Activated naive CD4-positive, alpha-beta T cell treated with anti-CD3 and anti-CD28 coated beads, Interleukin-2, amount 50 U/mL, for 24 hours (primary cell): ENCODE results near the gene HS2ST1.

Experiments used
- H3K27ac Mint-ChIP-seq: one replicate; pipeline ENCODE4 v1.8.0; 2021; ENCODE audit warnings: mild to moderate bottlenecking, mixed read lengths
- H3K27me3 Mint-ChIP-seq: one replicate; pipeline ENCODE4 v1.8.0; 2021; ENCODE audit warnings: mixed read lengths
- H3K36me3 Mint-ChIP-seq: one replicate; pipeline ENCODE4 v1.8.0; 2021; ENCODE audit warnings: mixed read lengths
- H3K4me1 Mint-ChIP-seq: one replicate; pipeline ENCODE4 v1.8.0; 2021; ENCODE audit warnings: mixed read lengths
- H3K4me3 Mint-ChIP-seq: one replicate; pipeline ENCODE4 v1.8.0; 2021; ENCODE audit warnings: mild to moderate bottlenecking, mixed read lengths
- H3K9me3 Mint-ChIP-seq: one replicate; pipeline ENCODE4 v1.8.0; 2021; ENCODE audit warnings: mixed read lengths

The HS2ST1 gene

DNA sequence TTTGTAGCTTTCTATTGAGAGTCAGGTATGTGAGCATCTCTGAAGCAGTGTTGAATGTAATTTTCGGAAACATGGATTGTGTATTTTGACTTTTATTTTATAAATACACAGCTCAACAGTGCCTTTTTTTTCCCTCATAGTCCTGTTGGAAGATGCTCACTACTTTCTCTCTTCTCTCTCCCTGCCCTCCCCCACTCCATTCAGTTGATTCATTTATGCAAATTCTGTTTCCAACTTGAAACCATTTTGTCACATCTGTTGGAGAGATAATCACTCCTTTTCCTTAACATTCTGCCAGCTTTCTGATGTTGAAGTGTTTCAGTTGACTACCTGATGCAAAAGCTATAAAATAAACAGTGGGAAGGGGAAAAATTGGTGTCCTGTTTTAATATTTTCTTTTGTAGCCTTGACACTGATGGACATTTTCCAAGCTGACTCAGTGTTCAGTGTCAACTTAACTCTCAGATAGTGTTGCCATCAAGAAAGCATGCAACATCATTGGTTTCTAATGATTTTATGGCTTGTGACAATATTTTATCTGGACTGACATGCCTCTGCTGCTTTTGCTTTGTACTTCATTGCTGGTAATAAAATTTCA, 194.5 kb downstream of the HS2ST1 start:
- no peak overlapping the region for H3K4me3 Mint-ChIP-seq
- no peak overlapping the region for H3K27ac Mint-ChIP-seq
- H3K27me3 Mint-ChIP-seq, result no peaks in the 10 kb centered on the region
- H3K9me3 Mint-ChIP-seq, result no peaks in the 10 kb centered on the region
- H3K4me1 Mint-ChIP-seq, result no peaks in the 10 kb centered on the region
- peaks cover 2% of the 10 kb centered on the region for H3K36me3 Mint-ChIP-seq

DNA sequence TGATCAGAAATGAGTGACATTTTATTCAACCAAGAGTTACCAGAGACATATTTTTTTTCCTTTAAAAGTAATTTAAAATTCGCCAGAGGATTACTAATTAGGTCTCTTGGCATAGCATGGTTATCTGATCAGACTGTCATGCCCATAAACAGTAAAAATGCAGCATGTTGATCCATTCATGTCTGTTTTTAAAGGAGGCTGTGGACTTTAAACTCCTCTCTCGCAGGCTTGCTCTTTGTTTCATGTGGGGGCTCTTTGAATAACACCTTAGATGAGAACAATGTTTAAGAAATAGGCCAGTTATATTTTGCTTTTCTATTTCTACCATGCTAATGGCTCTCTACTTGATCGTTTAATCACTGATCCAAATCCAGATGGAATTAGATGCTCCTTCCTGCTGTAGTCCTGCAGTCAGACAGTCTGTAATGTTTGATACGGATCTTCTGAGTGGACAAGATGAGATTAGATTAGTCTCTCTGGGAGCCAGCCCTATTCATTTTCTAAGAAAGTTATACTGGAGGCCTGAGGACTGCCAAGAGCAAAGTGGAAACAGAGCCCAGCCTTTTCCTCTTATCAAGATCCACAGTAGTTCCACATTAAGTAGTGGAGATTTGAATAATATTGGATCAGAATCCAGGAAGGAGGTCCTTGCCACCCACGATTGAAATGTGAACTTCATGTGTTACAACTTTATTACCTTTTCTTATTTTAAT, 197.4 kb downstream of the HS2ST1 start:
- Mint-ChIP-seq H3K27ac (no peak overlapping the region), H3K4me3 (no peak overlapping the region), H3K36me3 (no peaks in the 10 kb centered on the region), H3K27me3 (no peaks in the 10 kb centered on the region), H3K4me1 (no peaks in the 10 kb centered on the region), H3K9me3 (no peaks in the 10 kb centered on the region)

DNA sequence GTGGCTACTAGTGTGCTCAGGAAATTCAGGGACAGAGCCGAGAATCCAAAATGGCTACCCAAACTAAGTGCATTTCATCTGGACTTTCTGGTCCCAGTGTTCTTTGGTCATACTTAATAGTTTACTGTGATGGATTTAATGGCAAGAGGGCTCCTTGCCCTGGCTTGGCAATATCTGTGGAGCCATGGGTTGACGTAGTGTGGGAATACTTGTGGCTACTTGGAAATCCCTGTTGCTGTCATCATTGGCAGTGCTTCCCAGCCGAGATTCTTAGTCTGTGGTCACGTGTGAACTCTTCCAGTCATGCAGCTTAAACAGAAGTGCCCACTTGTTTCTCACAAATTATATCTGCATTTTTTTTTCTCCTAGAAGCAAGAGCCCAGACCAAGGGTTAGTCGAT, 198.9 kb downstream of the HS2ST1 start:
- H3K36me3 Mint-ChIP-seq, result no peaks in the 10 kb centered on the region
- H3K27ac Mint-ChIP-seq, result no peak overlapping the region
- no peaks in the 10 kb centered on the region for H3K4me1 Mint-ChIP-seq
- no peaks in the 10 kb centered on the region for H3K27me3 Mint-ChIP-seq
- no peaks in the 10 kb centered on the region for H3K9me3 Mint-ChIP-seq
- H3K4me3 Mint-ChIP-seq, result no peak overlapping the region

DNA sequence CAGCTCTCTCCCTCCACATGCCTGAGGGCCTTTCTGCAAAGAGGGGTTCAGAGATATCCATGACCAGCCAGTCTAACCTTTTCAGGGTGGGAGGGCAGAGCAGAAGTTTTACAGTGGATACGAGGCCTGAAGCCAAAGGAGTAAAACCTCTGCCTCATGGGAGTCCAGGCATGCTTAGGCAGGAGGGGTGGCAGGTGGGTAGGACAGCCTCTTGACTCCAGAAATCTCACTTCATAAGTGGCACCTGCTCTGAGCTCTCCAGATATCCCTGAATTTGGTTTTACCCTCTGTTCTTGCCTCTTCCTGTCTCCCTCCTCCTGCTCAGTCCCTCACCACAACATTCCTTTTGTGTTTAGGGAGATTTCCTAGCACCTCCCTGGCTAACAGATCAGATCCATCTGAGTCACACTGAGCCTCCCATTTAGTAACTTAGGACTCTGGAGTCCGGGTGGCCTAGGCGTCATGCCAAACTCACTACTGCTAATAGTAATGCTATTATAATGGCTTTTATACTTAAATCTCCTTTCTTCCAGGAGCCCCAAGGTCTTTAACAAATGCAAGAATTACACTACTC, 201.0 kb downstream of the HS2ST1 start:
- Mint-ChIP-seq H3K27ac (no peak overlapping the region), H3K4me3 (no peak overlapping the region), H3K9me3 (no peaks in the 10 kb centered on the region), H3K36me3 (no peaks in the 10 kb centered on the region), H3K27me3 (no peaks in the 10 kb centered on the region), H3K4me1 (no peaks in the 10 kb centered on the region)

DNA sequence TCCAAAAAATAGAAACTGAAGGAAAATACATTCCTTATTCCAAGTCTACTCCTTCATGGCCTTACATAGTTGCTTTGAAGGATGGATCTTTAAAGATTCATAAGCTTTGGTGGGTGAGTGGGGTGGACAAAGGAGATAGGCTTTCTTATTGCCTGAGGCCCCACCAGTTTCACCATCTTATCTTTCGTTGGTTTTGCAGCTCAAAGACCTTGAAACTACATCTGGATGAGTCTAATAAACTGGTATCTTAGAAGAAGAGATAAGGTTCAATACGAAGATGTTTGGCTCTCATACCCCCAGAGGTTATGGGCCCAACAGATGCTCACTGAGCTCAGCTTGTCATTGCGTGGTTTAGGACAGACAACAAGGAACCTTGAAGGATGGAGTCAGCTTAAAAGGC, 201.5 kb downstream of the HS2ST1 start:
- H3K4me1 Mint-ChIP-seq, result no peaks in the 10 kb centered on the region
- no peaks in the 10 kb centered on the region for H3K9me3 Mint-ChIP-seq
- H3K4me3 Mint-ChIP-seq, result no peak overlapping the region
- no peaks in the 10 kb centered on the region for H3K27me3 Mint-ChIP-seq
- H3K36me3 Mint-ChIP-seq, result no peaks in the 10 kb centered on the region
- no peak overlapping the region for H3K27ac Mint-ChIP-seq

DNA sequence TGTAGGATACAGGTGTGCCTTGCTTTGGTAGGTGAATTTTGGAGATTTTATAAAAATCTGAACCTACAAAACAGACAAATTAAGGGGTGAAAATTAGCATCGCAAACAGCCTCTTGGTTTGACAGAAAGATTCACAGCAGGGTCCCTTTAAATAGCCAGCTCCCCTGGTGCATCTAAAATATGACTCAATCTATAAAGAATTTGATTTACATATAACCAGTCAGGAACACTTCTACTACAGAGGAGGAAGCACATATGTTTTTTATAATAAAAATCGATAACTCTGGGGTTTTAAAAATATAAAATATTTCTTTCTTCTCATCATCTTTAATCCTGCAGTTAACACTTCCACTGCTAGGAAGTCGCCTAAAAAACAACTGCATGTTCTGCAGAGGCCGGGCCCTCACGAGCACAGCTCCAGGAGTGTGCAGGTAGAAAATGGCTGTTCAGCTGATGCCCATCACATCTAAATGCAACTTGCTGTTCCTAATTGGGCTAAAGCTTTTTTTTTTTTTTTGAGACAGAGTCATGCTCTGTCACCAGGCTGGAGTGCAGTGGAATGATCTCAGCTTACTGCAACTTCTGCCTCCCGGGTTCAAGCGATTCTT, 203.4 kb downstream of the HS2ST1 start:
- Mint-ChIP-seq H3K4me3 (no peak overlapping the region), H3K27me3 (no peaks in the 10 kb centered on the region), H3K4me1 (no peaks in the 10 kb centered on the region), H3K9me3 (no peaks in the 10 kb centered on the region), H3K27ac (no peak overlapping the region), H3K36me3 (no peaks in the 10 kb centered on the region)

DNA sequence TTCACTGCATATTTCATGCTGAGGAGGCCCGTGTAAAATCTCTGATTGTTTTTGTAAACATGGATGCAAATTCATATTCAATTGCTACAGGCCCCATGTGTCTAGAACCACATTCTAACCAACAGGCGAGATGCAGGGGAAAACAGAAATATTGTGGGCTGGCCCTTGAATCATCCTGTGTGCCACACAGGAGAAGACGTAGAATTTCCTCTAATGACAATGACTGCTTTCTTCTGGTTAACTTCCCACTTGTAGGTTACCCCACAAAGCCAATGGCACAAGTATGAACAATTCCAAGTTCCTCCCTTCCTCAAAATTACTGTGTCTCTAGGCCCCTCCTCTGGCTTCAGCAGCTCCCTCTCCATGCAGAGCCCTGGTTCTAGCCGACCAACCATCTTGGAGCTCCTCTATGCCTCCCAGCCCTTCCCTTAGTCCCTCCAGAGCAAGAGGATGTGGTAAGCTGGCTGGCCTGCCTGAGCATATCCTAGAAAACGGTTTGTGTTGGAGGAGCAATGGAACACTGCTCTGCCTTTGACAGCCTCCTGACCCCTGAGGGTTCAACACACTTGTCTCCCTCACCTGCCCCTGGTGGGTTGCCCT, 205.2 kb downstream of the HS2ST1 start:
- Mint-ChIP-seq H3K36me3 (no peaks in the 10 kb centered on the region), H3K4me1 (no peaks in the 10 kb centered on the region), H3K27me3 (no peaks in the 10 kb centered on the region), H3K27ac (no peak overlapping the region), H3K4me3 (no peak overlapping the region), H3K9me3 (no peaks in the 10 kb centered on the region)

DNA sequence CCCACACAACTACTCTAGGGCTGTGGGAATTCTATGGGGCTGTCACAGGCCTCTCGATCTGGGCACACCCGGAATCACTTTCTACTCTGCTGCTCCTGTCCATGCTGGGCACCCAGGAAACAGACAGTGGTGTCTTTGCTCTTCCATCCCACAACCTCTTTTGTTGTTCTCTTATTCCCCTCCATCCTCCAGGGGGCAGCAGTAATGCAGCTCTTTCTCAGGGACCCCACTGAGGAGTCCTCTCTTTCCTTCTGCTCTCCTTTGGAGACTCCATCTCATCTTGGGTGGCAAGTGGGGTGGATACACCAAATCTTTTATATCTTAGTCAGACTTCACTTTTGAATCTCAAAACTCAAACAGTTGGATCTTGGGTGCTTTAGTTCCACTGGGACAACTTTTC, 206.3 kb downstream of the HS2ST1 start:
- Mint-ChIP-seq H3K4me1 (no peaks in the 10 kb centered on the region), H3K4me3 (no peak overlapping the region), H3K27ac (no peak overlapping the region), H3K27me3 (no peaks in the 10 kb centered on the region), H3K9me3 (no peaks in the 10 kb centered on the region), H3K36me3 (no peaks in the 10 kb centered on the region)

DNA sequence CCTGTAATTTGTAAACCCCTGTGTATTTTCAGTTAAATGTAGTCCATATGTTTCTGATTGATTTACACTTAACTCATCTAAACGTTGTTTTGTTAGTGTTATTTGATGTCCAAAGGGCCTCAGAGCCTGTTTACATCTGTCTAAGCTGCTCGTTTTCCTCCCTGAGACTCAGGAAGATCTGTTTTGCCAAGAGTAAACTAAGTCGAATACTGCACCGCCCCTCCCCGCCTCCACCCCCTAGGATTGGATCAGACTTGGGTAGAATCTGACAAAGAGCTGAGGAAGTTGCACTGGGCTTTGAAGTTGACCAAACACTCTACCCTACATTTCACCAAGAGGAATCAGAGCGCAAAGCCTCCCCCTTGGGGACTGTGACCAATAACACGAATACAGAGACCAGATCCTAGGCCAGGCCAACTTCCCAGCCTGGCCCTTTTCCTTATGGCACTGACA, 207.3 kb downstream of the HS2ST1 start:
- peaks cover 3% of the 10 kb centered on the region for H3K27me3 Mint-ChIP-seq
- no peaks in the 10 kb centered on the region for H3K36me3 Mint-ChIP-seq
- no peaks in the 10 kb centered on the region for H3K4me1 Mint-ChIP-seq
- H3K27ac Mint-ChIP-seq, result no peak overlapping the region
- no peaks in the 10 kb centered on the region for H3K9me3 Mint-ChIP-seq
- no peak overlapping the region for H3K4me3 Mint-ChIP-seq

DNA sequence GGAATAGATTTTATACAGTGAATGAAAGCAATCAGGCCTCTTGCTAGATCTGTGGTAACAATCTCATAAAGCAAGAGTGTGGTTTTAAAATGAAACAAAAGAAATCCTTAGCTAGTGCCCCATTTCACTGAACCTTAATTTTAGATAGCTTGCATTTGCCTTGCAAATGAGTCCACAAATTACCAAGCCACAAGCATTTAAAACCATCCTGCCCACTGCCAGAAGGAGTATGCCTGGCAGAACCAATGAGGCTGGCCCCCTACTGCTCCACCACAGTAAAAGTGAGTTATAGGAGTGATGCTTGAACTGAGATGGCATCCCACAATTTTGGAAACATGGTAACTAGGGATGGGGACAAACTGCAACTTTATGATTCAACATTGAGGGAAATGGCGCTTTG, 207.8 kb downstream of the HS2ST1 start:
- H3K4me1 Mint-ChIP-seq, result no peaks in the 10 kb centered on the region
- peaks cover 4% of the 10 kb centered on the region for H3K27me3 Mint-ChIP-seq
- no peak overlapping the region for H3K4me3 Mint-ChIP-seq
- no peak overlapping the region for H3K27ac Mint-ChIP-seq
- H3K9me3 Mint-ChIP-seq, result no peaks in the 10 kb centered on the region
- H3K36me3 Mint-ChIP-seq, result no peaks in the 10 kb centered on the region

DNA sequence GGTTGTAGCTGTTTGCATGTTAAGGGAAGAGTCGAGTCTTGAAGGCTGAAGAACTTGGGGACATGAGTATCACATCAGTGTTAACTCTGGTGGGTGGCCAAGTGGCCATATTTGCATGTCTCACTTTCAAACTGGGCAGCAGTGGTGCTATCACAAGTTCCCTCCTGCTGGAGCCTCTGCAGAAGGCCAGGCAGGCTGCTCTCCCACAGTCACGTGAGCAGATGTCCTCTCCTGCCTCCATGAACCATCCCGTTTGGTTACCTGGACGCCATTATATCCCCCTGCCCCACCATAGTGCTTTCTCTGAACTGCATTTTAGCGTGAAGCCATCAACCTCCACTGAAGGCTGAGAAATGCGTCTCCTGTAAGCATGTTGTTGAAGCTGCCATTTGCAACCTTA, 209.2 kb downstream of the HS2ST1 start:
- Mint-ChIP-seq H3K36me3 (no peaks in the 10 kb centered on the region), H3K27me3 (peaks cover 4% of the 10 kb centered on the region), H3K27ac (no peak overlapping the region), H3K4me1 (no peaks in the 10 kb centered on the region), H3K9me3 (no peaks in the 10 kb centered on the region), H3K4me3 (no peak overlapping the region)

DNA sequence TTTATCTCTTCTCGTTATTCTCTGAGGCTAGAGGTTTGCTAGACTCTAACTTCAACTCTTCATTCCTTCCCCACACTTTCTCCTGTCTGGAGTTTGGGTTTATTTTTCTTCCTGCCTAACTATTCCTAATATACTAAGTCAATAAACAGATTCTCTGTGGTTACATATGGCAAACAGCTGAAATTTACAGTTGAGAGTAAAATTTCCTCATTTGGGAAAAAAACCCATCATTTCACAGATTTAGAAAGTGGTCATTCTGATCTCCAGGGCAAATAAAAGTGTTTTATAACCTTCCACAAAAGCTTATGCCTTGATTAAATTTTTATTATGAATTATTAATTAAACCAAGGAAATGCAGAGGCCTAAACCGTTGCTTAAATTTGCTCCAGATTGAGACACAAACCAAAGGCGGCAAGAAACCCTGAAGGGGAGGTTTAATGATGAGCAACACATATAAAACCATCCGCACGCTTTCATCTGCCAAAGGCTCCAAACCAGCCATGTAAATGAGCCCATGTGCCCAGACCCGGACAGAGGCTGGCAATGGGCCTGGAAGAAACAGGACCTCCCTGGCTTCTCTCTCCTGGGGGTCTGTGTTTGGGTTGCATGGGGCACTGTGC, 212.6 kb downstream of the HS2ST1 start:
- Mint-ChIP-seq H3K9me3 (no peaks in the 10 kb centered on the region), H3K4me3 (no peak overlapping the region), H3K27me3 (peaks cover 11% of the 10 kb centered on the region), H3K36me3 (no peaks in the 10 kb centered on the region), H3K4me1 (peaks cover 6% of the 10 kb centered on the region), H3K27ac (no peak overlapping the region)

DNA sequence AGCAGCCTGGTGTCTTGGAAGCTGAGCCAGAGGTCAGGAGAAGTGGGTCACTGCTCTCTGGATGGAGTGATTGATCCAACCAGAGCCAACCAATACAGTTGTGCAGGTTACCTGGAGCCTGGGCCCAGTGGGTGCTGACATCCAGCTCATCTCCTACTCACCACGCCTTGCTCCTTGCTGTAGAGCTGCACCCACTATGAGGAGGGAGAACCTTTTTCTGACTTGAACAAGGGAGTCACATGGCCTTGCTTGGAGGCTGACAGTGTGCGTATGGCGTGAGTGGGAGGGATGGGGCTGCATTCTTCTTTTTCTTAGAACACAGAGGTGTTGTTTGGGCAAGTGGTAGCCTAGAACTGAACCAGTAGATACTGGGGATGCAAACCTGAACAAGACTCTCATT, 213.1 kb downstream of the HS2ST1 start:
- Mint-ChIP-seq H3K27ac (no peak overlapping the region), H3K9me3 (no peaks in the 10 kb centered on the region), H3K4me3 (no peak overlapping the region), H3K4me1 (peaks cover 6% of the 10 kb centered on the region), H3K36me3 (no peaks in the 10 kb centered on the region), H3K27me3 (peaks cover 12% of the 10 kb centered on the region)

DNA sequence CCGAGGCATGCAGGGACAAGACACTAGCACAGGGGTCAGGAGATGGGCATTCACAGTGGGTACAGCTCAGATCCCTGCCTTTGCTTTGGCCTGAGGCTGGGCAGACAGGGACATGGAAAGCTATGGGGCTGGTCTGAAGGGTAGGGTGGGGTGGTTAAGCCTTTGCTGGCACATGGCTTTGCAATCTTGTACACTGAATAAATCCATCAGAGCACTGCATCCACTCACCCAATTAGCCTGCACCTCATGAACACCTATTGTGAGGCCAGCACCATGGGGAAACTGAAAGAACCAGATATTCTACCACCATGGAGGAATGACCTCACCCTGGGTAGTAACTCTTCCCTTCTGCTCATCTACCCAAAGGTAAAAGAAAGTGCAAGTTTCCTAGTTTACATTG, 214.6 kb downstream of the HS2ST1 start:
- no peaks in the 10 kb centered on the region for H3K36me3 Mint-ChIP-seq

DNA sequence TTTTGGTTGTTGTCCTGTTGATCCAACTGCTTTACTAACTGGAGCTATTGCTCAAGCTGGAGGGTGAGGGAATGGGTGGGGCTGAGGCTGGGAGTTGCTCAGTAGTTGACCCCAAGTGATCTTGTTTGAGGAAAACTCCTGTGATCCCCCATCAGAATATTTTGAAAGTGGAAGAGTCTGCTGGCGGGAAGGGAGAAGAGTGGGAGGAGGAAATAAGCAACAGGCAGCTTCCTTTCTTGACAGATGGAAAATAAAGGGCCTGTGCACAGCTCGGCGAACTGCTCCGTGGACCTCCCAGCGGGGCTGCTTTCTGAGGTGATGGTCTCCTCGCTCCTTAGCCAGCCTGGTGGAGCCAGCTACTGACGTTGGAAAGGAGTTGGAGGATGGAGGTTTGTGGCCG, 215.2 kb downstream of the HS2ST1 start:
- Mint-ChIP-seq H3K4me1 (peaks cover 6% of the 10 kb centered on the region), H3K36me3 (no peaks in the 10 kb centered on the region), H3K27me3 (peaks cover 17% of the 10 kb centered on the region)

More for the DNA sequence above, 214.6 kb downstream of the HS2ST1 start:
- Mint-ChIP-seq H3K27me3 (peaks cover 17% of the 10 kb centered on the region), H3K27ac (no peak overlapping the region), H3K9me3 (no peaks in the 10 kb centered on the region), H3K4me3 (no peak overlapping the region), H3K4me1 (peaks cover 6% of the 10 kb centered on the region)

More for the DNA sequence above, 215.2 kb downstream of the HS2ST1 start:
- no peaks in the 10 kb centered on the region for H3K9me3 Mint-ChIP-seq
- no peak overlapping the region for H3K27ac Mint-ChIP-seq
- no peak overlapping the region for H3K4me3 Mint-ChIP-seq
